RWPE2 (cell line): ENCODE data around the gene CD79A.
A peak's percentile ranks its signal among the peaks of the same experiment; 100 is the strongest.

Experiments used
- ATAC-seq: fragments of 200-7000 bp; cut with Tn5 transposase; 3 replicates; pipeline ENCODE4 v1.9.1; 2021; ENCODE audit warnings: low read depth
- DNase-seq: peaks from one replicate; pipeline ENCODE4 v3.0.0-alpha.2; 2020; ENCODE audit warnings: low spot score
- H3K27ac ChIP-seq: fragments of 450-650 bp; 2 replicates; pipeline ENCODE4 v1.5.1; 2017; ENCODE audit warnings: mild to moderate bottlenecking; ENCODE audit not compliant: poor library complexity, severe bottlenecking
- H3K27me3 ChIP-seq: fragments of 250-450 bp; sonication (Bioruptor Pico); 2 replicates; pipeline ENCODE4 v1.5.1; 2021; ENCODE audit warnings: mild to moderate bottlenecking, moderate library complexity; ENCODE audit not compliant: insufficient read depth, poor library complexity, severe bottlenecking
- H3K36me3 ChIP-seq: fragments of 250-450 bp; sonication (Bioruptor Pico); 2 replicates; pipeline ENCODE4 v1.5.1; 2020; ENCODE audit warnings: low read depth, mild to moderate bottlenecking, moderate library complexity
- H3K4me1 ChIP-seq: fragments of 250-450 bp; sonication (Bioruptor Pico); 2 replicates; pipeline ENCODE4 v1.5.1; 2021; ENCODE audit warnings: mild to moderate bottlenecking, moderate library complexity; ENCODE audit not compliant: insufficient read depth, poor library complexity, severe bottlenecking
- H3K4me3 ChIP-seq: fragments of 250-450 bp; sonication (Bioruptor Pico); 2 replicates; pipeline ENCODE4 v1.5.1; 2021; ENCODE audit warnings: mild to moderate bottlenecking, moderate library complexity; ENCODE audit not compliant: severe bottlenecking
- H3K9me3 ChIP-seq: fragments of 250-450 bp; sonication (Bioruptor Pico); 2 replicates; pipeline ENCODE4 v1.5.1; 2021; ENCODE audit warnings: mild to moderate bottlenecking, moderate library complexity; ENCODE audit not compliant: severe bottlenecking
- TF ChIP-seq, protein P1 (sequence below): fragments of 450-650 bp; IDR thresholded peaks from one replicate; pipeline ENCODE4 v1.5.1; 2017; ENCODE audit warnings: mild to moderate bottlenecking, moderate library complexity; ENCODE audit not compliant: poor library complexity, severe bottlenecking

CD79A gene

DNA sequence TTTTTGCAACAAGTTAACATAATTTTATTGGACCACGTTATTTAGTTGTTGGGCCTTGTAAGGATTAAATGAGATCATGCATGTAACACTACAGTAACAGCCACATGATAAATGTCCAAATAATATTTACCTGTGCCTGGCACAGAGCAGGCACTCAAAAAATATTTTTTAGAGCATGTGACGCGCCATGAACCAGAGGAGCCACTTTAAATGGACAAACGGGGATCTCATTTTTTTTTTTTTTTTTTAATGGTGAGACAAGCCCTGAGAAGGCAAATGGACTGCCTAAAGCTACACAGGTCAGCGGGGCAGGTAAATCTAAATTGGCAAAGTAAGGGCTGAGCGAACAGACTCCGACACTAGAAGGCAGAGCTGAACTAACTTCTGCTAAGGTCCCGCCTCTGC is 17.9 kb upstream of the CD79A start:
- Histone ChIP-seq H3K27me3 (no peaks in the 10 kb centered on the region), H3K4me3 (peak overlapping the region; percentile 90), H3K9me3 (no peaks in the 10 kb centered on the region), H3K36me3 (peaks cover 39% of the 10 kb centered on the region), H3K4me1 (peaks cover 13% of the 10 kb centered on the region), H3K27ac (peak overlapping the region; percentile 87)
- ATAC-seq (no peak), DNase-seq (no peak)
- TF ChIP-seq, protein P1, sequence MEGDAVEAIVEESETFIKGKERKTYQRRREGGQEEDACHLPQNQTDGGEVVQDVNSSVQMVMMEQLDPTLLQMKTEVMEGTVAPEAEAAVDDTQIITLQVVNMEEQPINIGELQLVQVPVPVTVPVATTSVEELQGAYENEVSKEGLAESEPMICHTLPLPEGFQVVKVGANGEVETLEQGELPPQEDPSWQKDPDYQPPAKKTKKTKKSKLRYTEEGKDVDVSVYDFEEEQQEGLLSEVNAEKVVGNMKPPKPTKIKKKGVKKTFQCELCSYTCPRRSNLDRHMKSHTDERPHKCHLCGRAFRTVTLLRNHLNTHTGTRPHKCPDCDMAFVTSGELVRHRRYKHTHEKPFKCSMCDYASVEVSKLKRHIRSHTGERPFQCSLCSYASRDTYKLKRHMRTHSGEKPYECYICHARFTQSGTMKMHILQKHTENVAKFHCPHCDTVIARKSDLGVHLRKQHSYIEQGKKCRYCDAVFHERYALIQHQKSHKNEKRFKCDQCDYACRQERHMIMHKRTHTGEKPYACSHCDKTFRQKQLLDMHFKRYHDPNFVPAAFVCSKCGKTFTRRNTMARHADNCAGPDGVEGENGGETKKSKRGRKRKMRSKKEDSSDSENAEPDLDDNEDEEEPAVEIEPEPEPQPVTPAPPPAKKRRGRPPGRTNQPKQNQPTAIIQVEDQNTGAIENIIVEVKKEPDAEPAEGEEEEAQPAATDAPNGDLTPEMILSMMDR, result no peak

DNA sequence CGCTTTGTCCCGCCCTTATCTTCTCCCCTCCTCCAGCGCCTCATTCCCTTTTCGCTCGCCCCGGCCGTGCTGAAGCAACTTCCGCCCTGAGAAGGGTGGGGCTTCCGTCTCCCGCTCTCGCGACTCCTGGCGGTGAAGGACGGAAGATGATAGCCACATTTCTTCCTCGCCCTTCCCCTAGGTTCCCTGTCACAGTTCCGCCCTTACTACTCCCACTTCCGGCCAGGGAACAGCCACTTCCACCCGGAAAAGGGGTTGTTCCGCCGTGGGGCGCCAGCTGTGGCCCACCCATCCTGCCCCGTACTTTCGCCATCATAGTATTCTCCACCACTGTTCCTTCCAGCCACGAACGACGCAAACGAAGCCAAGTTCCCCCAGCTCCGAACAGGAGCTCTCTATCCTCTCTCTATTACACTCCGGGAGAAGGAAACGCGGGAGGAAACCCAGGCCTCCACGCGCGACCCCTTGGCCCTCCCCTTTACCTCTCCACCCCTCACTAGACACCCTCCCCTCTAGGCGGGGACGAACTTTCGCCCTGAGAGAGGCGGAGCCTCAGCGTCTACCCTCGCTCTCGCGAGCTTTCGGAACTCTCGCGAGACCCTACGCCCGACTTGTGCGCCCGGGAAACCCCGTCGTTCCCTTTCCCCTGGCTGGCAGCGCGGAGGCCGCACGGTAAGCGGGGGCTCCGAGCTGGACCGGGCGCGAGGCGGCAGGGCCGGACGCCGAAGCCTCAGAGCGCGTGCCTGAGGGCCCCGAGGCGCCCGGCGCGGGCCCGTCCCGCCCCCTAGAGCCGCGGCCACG is 17.3 kb upstream of the CD79A start, which contains the start of gene RPS19:
RPS19 (plus strand) TSS at position 638 of the 801 bp plus-strand sequence. CDS start 520 bp downstream, outside the sequence.
- Histone ChIP-seq H3K27me3 (no peaks in the 10 kb centered on the region), H3K4me1 (peaks cover 13% of the 10 kb centered on the region), H3K9me3 (no peaks in the 10 kb centered on the region), H3K27ac (peak within 1 kb of the TSS; percentile 87), H3K4me3 (peak within 1 kb of the TSS; percentile 90), H3K36me3 (peaks cover 45% of the 10 kb centered on the region)
- TF ChIP-seq, protein P1, result peak; percentile 66
- ATAC-seq (peak; percentile 84), DNase-seq (peak; percentile 95)

DNA sequence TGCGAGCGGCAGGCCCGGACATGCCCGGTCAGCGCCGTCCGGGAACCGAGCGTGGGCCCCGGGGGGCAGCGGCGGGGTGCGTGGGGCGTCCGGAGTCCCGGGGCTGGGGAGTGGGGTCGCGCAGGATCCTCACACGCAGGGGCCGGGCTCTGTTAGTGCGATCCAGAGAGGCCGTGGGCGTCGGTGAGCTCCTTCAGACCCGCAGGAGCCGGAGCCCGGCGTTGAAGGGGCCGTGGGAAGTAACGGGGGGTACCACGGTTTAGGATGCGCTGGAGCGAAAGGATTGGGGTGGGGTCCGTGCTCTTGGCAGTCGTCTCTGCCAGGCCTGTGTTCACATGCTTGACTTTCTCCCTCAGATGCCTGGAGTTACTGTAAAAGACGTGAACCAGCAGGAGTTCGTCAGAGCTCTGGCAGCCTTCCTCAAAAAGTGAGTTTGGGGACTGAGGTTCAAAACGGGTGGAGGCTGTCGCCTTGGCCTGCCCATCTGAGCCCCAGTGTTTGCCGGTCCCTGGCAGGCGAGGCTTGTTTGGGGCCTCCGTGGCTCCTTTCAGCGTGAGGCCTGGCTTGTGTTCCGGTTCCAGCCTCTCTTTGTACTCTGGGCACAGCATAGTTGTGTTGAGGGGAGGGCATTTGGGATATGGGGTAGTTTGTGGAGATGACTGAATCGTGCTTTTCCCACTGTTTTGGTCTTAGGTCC is 16.5 kb upstream of the CD79A start:
- Histone ChIP-seq H3K4me3 (peak overlapping the region; percentile 90), H3K4me1 (peaks cover 13% of the 10 kb centered on the region), H3K27me3 (no peaks in the 10 kb centered on the region), H3K27ac (peak overlapping the region; percentile 87), H3K9me3 (no peaks in the 10 kb centered on the region), H3K36me3 (peaks cover 52% of the 10 kb centered on the region)
- DNase-seq, result no peak
- no peak for ATAC-seq
- TF ChIP-seq, protein P1, result no peak

DNA sequence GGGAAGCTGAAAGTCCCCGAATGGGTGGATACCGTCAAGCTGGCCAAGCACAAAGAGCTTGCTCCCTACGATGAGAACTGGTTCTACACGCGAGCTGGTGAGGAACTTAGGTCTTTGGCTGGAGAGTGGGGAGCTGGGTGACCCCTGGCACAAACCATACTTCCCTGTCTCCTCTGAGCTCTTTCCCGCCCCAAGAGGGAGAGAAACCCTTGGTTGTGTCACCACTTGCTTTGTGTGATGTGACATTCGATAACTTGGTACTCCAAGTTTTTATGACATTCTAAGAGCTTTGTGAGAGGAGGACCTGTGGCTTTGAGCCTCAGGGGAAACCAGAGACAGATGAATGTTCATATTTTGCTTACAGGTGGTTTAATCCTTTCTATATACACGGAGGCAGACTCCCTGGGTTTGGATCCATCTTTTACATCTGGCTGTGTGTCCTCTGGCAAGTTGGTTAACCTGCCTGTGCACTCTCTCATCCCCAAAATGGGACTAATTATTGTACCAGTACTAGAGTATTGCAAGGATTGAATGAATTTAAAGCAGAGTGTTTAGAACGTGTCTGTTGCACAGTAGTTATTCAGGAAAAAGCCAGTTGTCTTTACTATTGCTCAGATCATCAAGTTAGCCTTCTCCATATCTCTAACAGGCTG is 15.8 kb upstream of the CD79A start:
- no peaks in the 10 kb centered on the region for H3K9me3 ChIP-seq
- TF ChIP-seq, protein P1, result no peak
- ATAC-seq (no peak), DNase-seq (no peak)
- peaks cover 59% of the 10 kb centered on the region for H3K36me3 ChIP-seq
- peaks cover 13% of the 10 kb centered on the region for H3K4me1 ChIP-seq
- peak overlapping the region; percentile 87 for H3K27ac ChIP-seq
- H3K4me3 ChIP-seq, result peak overlapping the region; percentile 90
- no peaks in the 10 kb centered on the region for H3K27me3 ChIP-seq
